Frontal cortex (tissue), 4 donors: ENCODE measurements around the gene TNFRSF21. TPM values are rescaled to one million over a fixed set of nuclear protein-coding genes. Genes with fewer than 3 reads are reported as not detected.
"Not testable (repeated sequence)": the region's sequence is repeated elsewhere in the genome, so short reads cannot be mapped to it uniquely, and the experiment has no call there.

ENCODE experiments used
- DNase-seq, 2 donors: peaks; one replicate each; pipeline ENCODE4 v3.0.0; 2012; ENCODE audit warnings: low spot score in 2 of 2
- FAIRE-seq: peaks from 2 replicates; lab custom pipeline; 2012; peaks lifted over from hg19 to GRCh38; lab: Jason Lieb, UNC
- total RNA-seq: library from RNA; depleted of rRNA; stranded (reverse); fragments of >200 nt; gene quantifications from one replicate; pipeline ENCODE4 v1.2.3, GENCODE V29; 2014
- donor health status: control.
- donor health status: control.
- donor health status: control.

TNFRSF21 gene
- total RNA-seq, 1 donor from 2014 or later, result 54.2 TPM

DNA sequence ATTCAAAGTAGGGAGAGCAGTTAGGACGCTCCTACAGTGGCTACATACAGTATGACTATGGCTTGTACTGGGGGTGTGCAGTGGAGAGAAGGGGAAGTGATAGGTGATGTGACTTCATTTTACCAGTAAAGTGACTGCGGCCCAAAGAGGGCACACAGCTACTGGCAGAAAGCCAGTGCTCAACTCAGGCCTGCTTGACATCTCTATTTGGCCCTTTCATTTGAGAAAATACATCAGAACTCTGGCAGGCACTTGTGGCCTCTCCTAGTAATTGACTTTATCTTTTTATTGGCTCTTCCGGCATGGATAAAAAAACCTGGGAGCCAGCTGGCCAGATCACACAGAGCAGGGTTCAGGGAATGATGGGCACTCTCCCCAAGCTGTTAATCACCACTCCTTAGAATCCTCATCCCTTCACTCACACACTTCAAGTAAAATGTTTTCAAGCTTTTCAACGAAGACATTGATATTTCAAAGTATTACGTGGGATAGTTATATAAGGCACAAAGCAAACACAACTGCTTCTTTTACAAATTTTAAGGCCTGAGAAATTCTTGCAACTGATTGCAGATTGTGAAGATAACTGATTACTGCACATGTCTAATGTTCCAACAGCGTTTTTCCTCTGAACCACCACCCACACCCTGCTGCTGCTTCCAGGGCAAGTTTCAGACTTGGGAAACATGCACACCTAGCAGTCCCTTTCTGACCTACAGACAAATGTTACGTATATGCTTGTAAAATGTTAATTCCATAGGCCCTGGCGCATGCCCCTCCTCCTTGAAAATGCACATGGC is 73.5 kb downstream of the TNFRSF21 start:
- DNase-seq (no peak), FAIRE-seq (no peak)

DNA sequence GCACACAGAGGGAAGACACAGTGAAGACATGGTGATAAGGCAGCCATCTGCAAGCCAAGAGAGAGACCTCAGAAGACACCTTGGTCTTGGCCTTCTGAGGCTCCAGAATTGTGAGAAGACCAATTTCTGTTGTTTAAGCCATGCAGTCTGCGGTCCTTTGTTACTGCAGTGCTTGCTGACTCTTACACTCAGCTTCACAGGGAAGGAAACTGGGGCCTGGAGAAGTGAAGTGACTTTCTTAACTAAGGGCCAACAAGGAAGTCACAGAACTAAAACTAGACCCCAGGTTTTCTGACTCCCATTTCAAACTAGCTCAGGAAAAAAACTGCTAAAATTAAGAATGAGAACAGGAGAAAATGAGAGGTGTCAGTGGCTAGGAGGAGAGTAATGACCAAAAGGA is 74.3 kb downstream of the TNFRSF21 start:
- FAIRE-seq (no peak), DNase-seq (no peak)

DNA sequence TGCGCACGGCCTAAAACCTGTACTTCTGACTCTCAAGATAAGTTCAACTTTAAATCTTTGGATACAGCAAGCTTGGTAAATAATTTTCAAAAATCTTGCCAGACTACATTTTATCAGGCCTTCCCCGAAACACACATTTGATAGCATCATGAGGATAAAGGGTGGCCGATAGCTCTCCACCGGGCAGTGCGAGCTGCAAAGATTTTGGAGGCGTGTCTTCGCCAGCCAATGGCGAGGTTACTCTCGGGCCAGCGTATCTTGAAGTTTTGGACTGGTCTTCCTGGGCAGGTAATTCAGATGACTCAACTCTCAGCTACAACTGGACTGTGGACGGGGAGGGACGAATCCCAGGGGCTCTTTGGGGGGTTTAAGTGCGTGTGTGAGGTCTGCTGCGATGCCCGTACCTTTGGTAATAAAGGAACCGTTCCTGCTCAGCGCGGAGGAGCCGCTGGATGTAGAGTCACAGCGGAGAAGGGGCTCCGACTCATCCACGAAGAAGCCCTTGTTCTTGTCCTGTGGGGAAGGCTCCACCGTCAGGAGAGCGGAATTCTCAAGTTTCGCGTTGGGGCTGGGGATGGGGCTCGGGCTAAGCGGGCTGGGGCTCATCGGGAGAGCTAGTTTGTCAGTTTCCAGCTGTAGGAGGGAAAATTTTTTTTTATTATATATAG is 75.3 kb downstream of the TNFRSF21 start:
- DNase-seq (no peak), FAIRE-seq (no peak)

DNA sequence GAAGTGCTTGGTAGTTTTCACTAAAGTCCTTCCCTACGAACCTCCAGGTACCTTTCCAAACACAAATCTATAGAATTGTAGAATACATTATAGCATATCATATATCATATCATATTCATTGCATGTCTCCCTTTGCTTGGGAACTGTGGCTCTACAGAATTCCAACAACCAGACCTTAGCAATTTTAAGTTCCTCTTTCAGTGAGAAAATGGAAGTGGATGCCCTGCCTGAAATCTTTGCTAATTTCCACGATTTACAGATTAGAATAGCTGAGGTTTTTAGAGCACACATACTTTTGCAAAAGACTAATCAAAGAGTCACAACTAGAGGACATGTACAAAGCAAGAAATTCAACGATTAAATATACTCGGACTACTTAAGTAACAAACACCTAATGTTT is 78.6 kb downstream of the TNFRSF21 start:
- FAIRE-seq (no peak), DNase-seq (no peak)

DNA sequence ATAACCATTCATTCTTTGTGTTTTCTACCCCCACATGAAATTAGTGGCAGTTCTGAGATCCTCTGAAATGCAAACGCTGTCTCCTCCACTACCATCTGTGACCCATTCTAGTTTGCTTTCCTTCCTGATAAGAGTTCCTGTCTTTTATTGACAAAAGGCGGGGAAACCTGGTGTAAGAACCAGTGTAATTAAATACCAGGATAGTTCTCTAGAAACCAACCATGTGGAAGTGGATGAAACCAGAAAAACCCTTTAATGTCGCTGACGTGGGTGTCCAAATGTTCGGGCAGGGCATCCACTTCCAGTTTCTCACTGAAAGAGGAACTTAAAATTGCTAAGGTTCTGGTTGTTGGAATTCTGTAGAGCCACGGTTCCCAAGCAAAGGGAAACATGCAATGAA is 79.1 kb downstream of the TNFRSF21 start:
- no peak for DNase-seq
- FAIRE-seq, result no peak

DNA sequence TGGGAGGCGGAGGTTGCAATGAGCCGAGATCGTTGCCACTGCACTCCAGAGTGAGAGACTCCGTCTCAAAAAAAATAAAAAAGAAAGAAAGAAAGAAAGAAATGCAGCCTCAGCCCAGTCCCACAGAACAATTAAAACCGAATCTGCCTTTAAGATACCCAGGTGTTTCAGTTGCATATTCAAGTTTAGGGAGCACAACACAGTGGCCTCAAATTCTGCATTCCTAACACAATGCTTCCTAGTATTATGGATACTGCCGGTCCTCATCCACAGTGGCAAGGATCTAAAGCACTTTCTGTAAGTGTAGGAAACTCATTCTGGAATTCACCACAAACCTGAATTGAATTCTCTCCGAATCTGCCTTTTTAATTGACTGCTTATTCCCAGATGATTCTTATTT is 80.5 kb downstream of the TNFRSF21 start:
- DNase-seq (no peak), FAIRE-seq (no peak)

DNA sequence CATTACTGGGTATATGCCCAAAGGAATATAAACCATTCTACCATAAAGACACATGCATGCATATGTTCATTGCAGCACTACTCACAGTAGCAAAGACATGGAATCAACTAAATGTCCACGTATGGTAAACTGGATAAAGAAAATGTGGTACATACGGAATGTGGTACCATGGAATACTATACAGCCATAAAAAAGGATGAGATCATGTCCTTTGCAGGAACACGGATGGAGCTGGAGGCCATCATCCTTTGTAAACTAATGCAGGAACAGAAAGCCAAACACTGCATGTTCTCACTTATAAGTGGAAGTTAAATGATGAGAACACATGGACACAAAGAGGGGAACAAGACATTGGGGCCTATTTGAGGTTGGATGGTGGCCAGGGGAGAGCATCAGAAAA is 81.6 kb downstream of the TNFRSF21 start:
- not testable (repeated sequence) for DNase-seq, FAIRE-seq

DNA sequence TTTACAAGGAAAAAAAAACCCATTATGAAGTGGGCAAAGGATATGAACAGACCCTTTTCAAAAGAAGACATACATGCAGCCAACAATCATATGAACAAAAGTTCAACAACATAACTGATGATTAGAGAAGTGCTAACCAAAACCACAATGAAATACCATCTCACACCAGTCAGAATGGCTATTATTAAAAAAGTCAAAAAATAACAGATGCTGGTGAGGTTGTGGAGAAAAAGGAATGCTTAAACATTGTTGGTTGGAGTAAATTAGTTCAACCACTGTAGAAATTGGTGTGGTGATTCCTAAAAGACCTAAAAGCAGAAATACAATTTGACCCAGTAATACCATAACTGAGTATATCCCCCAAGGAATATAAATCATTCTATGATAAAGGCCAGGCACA is 86.5 kb downstream of the TNFRSF21 start:
- DNase-seq, FAIRE-seq: not testable (repeated sequence)

DNA sequence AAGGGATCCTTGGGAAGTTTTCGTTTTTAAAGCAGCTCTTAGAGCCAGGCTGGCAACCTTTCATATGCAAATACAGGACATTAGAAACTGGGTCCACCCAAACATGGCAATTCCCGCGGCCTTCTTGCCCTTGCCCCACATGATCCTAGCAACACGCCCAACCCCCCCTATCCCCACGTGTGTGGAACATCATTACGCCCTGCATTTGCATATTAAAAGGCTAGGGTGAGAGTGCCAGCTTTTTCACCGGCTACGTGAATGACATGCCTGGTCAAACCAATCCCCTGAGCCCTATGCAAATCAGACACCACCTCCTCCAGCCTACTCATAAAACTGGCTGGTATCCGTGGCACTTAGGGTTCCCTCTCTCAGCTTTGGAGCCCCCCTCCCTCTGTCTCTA is 88.1 kb downstream of the TNFRSF21 start:
- DNase-seq (no peak), FAIRE-seq (no peak)

DNA sequence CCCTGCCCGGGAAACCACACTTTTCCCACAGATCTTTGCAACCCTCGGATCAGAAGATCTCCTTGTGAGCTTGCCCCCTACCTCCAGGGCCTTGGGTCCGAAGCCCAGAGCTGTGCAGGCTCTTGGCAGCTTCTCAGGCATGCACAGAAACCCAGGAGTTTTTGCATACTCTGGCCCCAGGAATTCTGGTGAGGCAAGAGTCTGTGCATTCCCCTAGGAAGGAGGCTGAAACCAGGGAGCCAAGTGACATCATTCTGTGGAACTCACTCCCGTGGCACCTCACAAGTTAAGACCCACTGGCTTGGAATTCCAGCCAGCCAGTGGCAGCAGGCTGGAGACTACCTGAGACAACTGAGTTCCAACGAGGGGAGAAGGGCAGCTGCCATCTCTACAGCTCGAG is 100.1 kb downstream of the TNFRSF21 start:
- DNase-seq (no peak), FAIRE-seq (no peak)

DNA sequence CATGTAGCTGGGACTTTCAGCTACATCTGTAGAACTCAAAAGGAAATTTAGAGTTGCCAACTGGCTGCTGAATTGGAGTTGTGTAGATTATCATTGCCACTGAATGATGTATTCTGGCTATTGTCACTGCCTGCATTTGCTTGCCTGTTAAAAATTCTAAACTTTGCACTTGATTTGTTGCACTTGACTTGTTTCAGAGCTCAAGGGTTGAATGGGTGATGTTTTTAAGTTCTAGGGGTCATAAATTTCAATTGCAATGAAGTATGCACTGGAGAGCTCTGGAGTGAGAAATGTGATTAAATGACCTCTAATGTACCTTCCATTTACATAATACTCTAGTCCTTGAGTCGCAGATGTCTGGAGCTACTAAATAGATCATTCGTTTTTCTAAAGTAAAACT is 102.4 kb downstream of the TNFRSF21 start:
- FAIRE-seq, result no peak
- no peak for DNase-seq

DNA sequence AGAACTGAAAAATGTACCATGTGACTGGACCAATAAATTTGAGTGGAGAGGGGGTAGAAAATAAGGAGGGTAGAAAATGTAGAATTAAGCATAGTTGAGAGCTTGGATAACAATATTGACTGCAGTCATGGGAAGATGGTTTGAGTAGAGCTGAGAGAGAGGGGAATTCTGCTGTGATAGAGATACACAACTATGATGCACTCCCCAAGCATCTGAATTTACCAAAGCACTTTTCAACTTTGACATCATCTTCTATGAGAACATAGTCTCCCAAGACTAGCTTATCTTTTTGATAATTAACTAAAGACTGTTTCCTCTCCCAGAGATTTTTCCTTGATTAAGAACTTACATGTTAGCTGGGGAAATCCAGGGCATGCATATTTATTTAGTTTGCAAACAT is 103.1 kb downstream of the TNFRSF21 start:
- DNase-seq (no peak), FAIRE-seq (no peak)

DNA sequence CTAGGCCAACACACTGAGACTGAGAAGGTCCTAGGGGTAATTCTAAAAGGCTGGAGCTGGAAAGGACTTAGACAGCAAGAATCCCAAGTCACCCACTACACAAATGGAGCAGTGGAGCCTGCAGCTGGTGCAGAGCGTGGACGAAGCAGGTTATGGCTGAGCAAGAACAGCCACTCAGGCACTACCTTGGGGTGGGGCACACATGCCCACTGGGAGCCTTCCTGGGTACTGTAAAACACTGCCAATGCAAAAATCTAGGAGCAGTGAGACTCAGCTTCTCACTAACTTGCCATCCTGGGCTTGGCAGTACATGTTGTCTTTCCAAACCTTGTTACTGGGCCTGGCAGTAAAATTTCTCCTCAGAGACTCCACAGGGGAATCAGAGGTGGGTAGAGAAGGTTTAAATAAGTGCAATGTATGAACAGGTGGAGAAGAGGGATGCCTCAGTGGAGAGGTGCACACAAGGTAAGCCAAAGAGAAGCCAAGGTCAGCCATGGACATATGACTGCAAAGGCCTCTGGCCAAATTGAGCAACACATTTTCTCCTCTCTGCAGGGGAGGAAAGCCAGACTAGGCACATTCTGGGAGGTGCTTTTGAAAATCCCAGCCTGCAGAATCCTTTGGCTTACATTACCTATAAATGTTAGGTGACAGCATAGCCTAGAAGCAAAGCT is 105.6 kb downstream of the TNFRSF21 start:
- DNase-seq, result no peak

DNA sequence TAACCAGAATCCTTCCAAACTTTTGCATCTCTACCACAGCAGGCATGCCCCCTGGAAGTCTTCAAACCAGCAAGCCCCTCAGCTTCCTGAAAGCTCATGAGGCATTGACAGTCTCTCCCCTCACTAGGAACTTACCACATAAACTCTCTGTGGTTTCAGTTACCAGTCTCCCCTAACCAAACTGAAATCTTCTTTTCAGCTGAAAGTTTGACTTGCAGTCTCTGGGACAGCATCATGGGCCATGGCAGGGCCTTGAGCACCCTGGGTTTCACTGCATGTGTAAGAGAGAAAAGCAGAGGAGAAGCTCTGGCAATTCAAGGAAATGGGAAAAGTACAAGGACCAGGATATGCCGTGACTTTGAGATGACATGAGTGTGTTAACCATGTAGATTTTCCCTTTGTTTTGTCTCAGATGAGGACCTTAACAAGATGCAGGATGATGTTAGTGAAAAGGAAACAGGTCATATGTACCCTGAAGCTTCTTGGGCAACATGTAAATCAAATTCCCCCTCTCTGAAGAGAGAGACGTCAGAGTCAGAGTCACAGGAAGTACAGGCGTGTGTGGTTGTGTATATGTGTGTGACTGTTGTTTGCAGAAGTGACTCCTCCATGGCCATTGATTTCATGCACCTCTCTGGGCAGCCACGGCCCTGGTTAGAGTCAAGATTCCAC is 106.3 kb downstream of the TNFRSF21 start:
- FAIRE-seq (no peak), DNase-seq (no peak)

More for the DNA sequence above, 105.6 kb downstream of the TNFRSF21 start:
- no peak for FAIRE-seq

DNA sequence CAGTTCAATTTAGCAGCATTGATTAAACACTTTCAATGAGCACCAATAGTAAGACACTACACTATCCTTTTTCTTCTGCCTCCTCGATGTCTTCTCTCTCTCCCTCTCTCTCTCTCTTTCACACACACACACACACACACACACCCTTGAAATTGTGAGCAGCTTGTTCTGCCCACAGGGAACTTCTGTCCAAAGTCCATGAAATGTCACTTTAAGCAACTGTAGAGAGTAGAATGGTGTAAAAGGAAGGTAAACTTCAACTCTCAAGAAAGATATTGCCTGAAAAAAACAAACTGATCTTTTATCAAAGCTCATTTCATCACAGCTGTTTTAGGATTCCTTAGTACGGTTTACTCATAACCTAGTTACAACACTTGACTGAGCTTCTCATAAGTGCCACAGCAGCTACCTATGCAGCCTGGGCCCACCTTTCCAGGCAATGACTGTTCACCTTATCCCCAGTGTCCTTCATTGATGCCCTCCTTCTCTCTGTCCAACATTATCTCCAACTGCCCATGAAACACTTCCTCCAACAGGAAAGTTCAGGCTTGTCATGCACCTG is 107.0 kb downstream of the TNFRSF21 start:
- DNase-seq (no peak), FAIRE-seq (no peak)

DNA sequence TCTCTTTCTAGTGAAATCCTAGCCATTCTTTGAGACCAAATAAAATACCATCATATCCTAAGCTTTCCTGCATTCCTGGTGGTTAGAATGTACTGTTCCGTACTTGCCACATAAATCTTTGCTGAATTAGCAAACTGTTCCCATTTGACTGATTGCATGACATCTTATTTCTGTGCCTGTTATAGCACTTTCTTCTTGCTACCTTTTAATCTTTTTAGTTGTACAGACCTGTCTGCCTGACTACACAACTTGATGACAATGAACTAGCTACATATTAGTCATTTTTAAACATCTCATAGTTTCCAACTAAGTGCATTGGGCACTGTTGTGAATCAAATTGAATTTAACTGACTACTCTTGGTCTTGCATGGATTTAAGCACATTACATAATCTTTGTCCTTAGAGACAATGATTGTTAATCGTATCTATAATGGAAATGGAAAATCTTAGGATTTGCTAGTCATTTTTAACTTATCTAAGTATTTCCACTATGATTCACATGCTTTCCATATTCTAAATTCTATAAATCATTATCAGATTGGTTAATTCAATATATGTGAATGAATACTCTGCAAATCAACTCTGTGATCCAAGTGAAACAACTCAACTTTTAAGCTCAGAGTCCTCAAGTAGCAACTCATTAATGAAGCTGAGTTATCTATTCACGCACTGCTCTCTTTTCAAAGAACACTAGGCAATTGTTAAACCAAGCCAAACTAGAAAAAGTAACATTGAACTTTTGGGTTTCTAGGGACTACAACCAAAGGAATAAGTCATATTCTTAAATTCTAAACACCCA is 109.0 kb downstream of the TNFRSF21 start:
- DNase-seq, result no peak
- FAIRE-seq, result no peak

DNA sequence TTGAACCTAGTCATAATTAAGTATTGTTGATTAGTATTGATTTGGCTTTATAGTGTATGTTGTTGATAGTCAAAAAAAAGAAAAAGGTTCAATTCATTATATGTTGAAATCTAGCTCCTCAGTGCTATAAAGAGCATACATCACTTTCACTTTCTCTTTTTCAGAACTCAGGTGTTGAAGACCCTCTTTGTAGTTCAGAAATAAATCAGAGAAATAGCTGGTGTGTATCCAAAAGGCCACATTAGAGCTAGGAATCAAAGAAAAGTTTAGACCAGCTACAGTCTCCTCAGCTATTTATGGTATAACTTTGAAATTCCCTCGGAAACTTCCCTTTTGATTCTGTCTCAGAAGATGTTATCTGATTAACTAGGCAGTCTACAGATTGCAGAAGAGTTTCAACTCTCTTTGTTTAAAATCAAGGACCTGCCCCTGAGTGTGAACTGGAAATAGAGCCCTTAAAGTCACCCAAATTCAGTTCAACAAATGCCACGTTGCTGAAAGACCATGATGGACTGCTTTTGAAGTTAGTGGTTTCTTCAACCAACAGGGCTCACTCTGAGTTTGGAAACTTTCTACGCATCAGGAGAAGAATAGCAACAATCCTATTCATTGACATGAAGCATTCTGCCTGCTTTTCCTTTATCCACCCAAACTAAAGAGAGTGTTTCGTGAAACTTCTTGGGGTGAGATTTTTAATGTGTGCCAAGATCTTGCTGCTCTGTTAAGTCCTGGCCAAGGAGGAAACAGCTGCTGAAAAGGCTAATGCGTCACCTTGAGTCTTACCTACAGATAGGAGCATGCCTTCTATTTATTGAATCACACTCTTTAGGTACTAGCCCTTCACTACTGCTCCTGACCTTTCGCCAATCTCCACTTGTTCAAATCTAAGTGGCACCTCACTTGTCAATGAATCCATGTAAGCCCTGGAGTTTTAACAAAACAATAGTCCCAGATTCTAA is 111.7 kb downstream of the TNFRSF21 start:
- FAIRE-seq (no peak), DNase-seq (no peak)

DNA sequence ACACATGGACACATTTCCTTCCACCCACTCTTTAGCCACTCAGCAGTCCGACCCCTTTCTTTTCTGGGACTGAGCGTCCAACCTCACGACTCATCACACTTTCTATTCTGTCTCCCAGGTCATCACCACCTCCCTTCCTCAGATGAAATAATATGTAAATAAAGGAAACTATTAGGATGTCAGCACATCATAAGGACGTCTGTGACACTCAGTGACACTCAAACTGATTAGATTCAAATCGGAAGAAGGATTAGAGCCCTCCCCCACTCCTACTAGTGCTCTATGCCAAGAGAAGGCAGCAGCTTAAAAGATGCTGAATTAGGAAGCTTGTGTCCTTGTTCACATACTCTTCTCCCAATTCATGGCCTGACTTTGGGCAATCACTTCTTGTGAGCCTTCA is 113.6 kb downstream of the TNFRSF21 start:
- FAIRE-seq (no peak), DNase-seq (no peak)
